SK-N-SH treated with all-trans-retinoic acid at 6 μM for 48 hours (cell line): ENCODE data around the gene RBFOX1.

Experiments
- ATAC-seq: fragments of 200-7000 bp; cut with Tn5 transposase; 3 replicates; pipeline ENCODE4 v1.9.1; 2020; ENCODE audit warnings: mild to moderate bottlenecking, moderate library complexity
- ARNTL ChIP-seq: fragments of 450-650 bp; formaldehyde crosslinking; IDR thresholded peaks from 2 replicates; pipeline ENCODE4 v1.5.0; 2020; ENCODE audit warnings: low read depth, mild to moderate bottlenecking, moderate library complexity, borderline replicate concordance
- BACH2 ChIP-seq: fragments of 250-450 bp; sonication (Bioruptor Pico); IDR thresholded peaks from 2 replicates; pipeline ENCODE4 v1.9.0; 2021; ENCODE audit warnings: mild to moderate bottlenecking, borderline replicate concordance
- CREB5 ChIP-seq: fragments of 250-450 bp; sonication (Bioruptor Pico); IDR thresholded peaks from 2 replicates; pipeline ENCODE4 v1.5.1; 2020; ENCODE audit warnings: low read depth, mild to moderate bottlenecking, moderate library complexity
- CSDC2 ChIP-seq: fragments of 250-450 bp; sonication (Bioruptor Pico); IDR thresholded peaks from 2 replicates; pipeline ENCODE4 v1.5.0; 2020; ENCODE audit warnings: mild to moderate bottlenecking, moderate library complexity
- CSRNP3 ChIP-seq: fragments of 250-450 bp; sonication (Bioruptor Pico); IDR thresholded peaks from 2 replicates; pipeline ENCODE4 v1.5.1; 2021; ENCODE audit warnings: mild to moderate bottlenecking, moderate library complexity
- ESRRG ChIP-seq: fragments of 250-450 bp; sonication (Bioruptor Pico); IDR thresholded peaks from 2 replicates; pipeline ENCODE4 v1.6.1; 2021; ENCODE audit warnings: mild to moderate bottlenecking
- GLIS3 ChIP-seq: fragments of 250-450 bp; sonication (Bioruptor Pico); IDR thresholded peaks from 2 replicates; pipeline ENCODE4 v1.5.0; 2020; ENCODE audit warnings: mild to moderate bottlenecking, moderate library complexity
- ISL1 ChIP-seq: fragments of 250-450 bp; sonication (Bioruptor Pico); IDR thresholded peaks from 2 replicates; pipeline ENCODE4 v2.1.2; 2022; ENCODE audit warnings: mild to moderate bottlenecking, moderate library complexity
- OSR1 ChIP-seq: fragments of 250-450 bp; sonication (Bioruptor Pico); IDR thresholded peaks from 2 replicates; pipeline ENCODE4 v1.8.0; 2022; ENCODE audit warnings: moderate library complexity, mild to moderate bottlenecking, inconsistent platforms
- PATZ1 ChIP-seq: fragments of 250-450 bp; sonication (Bioruptor Pico); IDR thresholded peaks from 2 replicates; pipeline ENCODE4 v1.8.0; 2020; ENCODE audit warnings: mild to moderate bottlenecking, moderate library complexity, borderline replicate concordance
- POU6F1 ChIP-seq: fragments of 250-450 bp; sonication (Bioruptor Pico); IDR thresholded peaks from 2 replicates; pipeline ENCODE4 v1.8.0; 2021; ENCODE audit warnings: low read depth, mild to moderate bottlenecking, moderate library complexity, borderline replicate concordance
- PPARA ChIP-seq: fragments of 250-450 bp; sonication (Bioruptor Pico); IDR thresholded peaks from 2 replicates; pipeline ENCODE4 v1.5.0; 2020; ENCODE audit warnings: mild to moderate bottlenecking, borderline replicate concordance
- RARB ChIP-seq: fragments of 250-450 bp; sonication (Bioruptor Pico); IDR thresholded peaks from 2 replicates; pipeline ENCODE4 v1.8.0; 2021; ENCODE audit warnings: mild to moderate bottlenecking, moderate library complexity
- SNAI2 ChIP-seq: fragments of 250-450 bp; sonication (Bioruptor Pico); IDR thresholded peaks from 2 replicates; pipeline ENCODE4 v1.5.0; 2020; ENCODE audit warnings: mild to moderate bottlenecking, moderate library complexity
- TOX ChIP-seq: fragments of 250-450 bp; sonication (Bioruptor Pico); IDR thresholded peaks from 2 replicates; pipeline ENCODE4 v1.8.0; 2021; ENCODE audit warnings: mild to moderate bottlenecking, moderate library complexity, borderline replicate concordance
- TSHZ2 ChIP-seq: fragments of 250-450 bp; sonication (Bioruptor Pico); IDR thresholded peaks from 2 replicates; pipeline ENCODE4 v1.5.0; 2020; ENCODE audit warnings: mild to moderate bottlenecking, moderate library complexity
- ZC3H10 ChIP-seq: fragments of 250-450 bp; sonication (Bioruptor Pico); IDR thresholded peaks from 2 replicates; pipeline ENCODE4 v1.5.1; 2021; ENCODE audit warnings: mild to moderate bottlenecking, moderate library complexity
- ZFP3 ChIP-seq: fragments of 250-450 bp; sonication (Bioruptor Pico); IDR thresholded peaks from 2 replicates; pipeline ENCODE4 v1.5.0; 2020; ENCODE audit warnings: mild to moderate bottlenecking, moderate library complexity
- ZFP30 ChIP-seq: fragments of 450-650 bp; formaldehyde crosslinking; IDR thresholded peaks from 2 replicates; pipeline ENCODE4 v1.5.0; 2022; ENCODE audit warnings: mild to moderate bottlenecking, moderate library complexity
- ZNF565 ChIP-seq: fragments of 450-650 bp; formaldehyde crosslinking; conservative IDR thresholded peaks from 2 replicates; pipeline ENCODE4 v1.5.0; 2020; ENCODE audit warnings: low read depth, mild to moderate bottlenecking, moderate library complexity
- ZNF70 ChIP-seq: fragments of 450-650 bp; formaldehyde crosslinking; IDR thresholded peaks from 2 replicates; pipeline ENCODE4 v1.5.0; 2020; ENCODE audit warnings: mild to moderate bottlenecking, moderate library complexity
- ZNF8 ChIP-seq: fragments of 450-650 bp; formaldehyde crosslinking; IDR thresholded peaks from 2 replicates; pipeline ENCODE4 v1.5.0; 2020; ENCODE audit warnings: mild to moderate bottlenecking, moderate library complexity

The RBFOX1 gene

GRCh38 chr16:7420843-7421242 lies 88.2 kb downstream of the RBFOX1 start:
- TF ChIP-seq POU6F1 (CRISPR knock-in tag) (no peak), SNAI2 (CRISPR knock-in tag) (no peak), ZNF565 (CRISPR knock-in tag) (no peak), ZNF8 (CRISPR knock-in tag) (no peak), PATZ1 (CRISPR knock-in tag) (no peak), ESRRG (CRISPR knock-in tag) (no peak), BACH2 (CRISPR knock-in tag) (no peak), CSRNP3 (no peak), CSDC2 (CRISPR knock-in tag) (no peak), ZNF70 (no peak), ZC3H10 (CRISPR knock-in tag) (no peak), RARB (CRISPR knock-in tag) (no peak), CREB5 (CRISPR knock-in tag) (no peak), ZFP30 (CRISPR knock-in tag) (no peak), GLIS3 (CRISPR knock-in tag) (no peak), ISL1 (CRISPR knock-in tag) (no peak), TOX (CRISPR knock-in tag) (no peak), PPARA (CRISPR knock-in tag) (no peak), ARNTL (no peak), TSHZ2 (CRISPR knock-in tag) (no peak)
- ATAC-seq: no peak

- TF ChIP-seq ZNF70 (no peak), ZFP3 (CRISPR knock-in tag) (no peak), ZNF565 (CRISPR knock-in tag) (no peak), CSRNP3 (no peak), PPARA (CRISPR knock-in tag) (no peak), CREB5 (CRISPR knock-in tag) (no peak), BACH2 (CRISPR knock-in tag) (no peak), CSDC2 (CRISPR knock-in tag) (no peak), SNAI2 (CRISPR knock-in tag) (no peak), ARNTL (no peak), GLIS3 (CRISPR knock-in tag) (no peak), POU6F1 (CRISPR knock-in tag) (no peak), TOX (CRISPR knock-in tag) (no peak), RARB (CRISPR knock-in tag) (no peak), OSR1 (no peak), ISL1 (CRISPR knock-in tag) (no peak), PATZ1 (CRISPR knock-in tag) (no peak)
- no peak for ATAC-seq
Measured at GRCh38 chr16:7421578-7421977, 88.9 kb downstream of the RBFOX1 start.
